HG03521 (cell line): ENCODE results near the gene VWA8.
A peak's percentile ranks its signal among the peaks of the same experiment; 100 is the strongest.

Experiments
- ATAC-seq: cut with Tn5 transposase; IDR thresholded peaks from one replicate; pipeline ENCODE4 v1.9.1; 2021; ENCODE audit warnings: mild to moderate bottlenecking, moderate library complexity; ENCODE audit not compliant: unreplicated experiment

Gene VWA8

DNA sequence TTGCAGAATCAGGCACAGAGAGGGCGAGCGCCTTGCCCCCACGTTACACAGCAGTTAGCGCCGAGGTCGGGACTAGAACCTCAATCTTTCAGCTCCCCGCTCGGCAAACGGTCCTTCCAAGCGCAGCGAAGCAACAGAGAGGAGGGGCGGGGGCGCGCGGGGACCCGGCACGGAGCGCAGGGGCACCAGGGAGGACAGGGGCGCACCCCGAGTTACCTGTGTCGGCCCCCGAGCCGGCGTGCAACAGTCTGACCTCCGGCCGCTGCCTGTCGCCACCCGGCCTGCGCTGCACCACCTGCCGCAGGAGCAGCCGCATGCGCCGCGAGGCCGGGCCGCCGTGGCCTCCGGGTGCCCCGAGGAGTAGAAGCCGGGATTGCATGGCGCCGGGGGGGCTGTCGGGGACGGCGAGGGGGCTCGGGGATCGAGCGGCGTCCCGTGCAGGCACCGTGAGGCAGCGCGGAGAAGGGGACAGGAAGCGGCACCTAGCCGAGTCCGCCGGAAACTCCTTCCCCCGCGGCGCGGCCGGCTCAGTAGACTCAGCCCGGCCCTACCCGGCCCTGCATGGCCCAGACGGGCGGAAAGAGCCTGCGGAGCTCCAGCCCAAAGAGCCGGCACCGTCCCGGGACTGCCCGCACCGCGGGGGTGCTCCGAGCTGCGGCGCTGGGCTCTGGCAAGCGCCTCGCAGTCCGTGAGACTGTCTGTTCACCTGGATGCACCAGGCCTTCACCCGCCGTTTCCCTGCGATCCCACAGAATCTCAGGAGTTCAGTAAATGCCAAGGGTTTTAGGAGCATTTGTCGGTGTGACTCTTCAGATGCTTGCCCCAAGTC lies at the start of gene VWA8:
TSS of gene VWA8 (minus strand) at position 473 of the 829 bp plus-strand sequence. CDS start at position 379, 94 bp downstream.
- ATAC-seq: peak; percentile 84

DNA sequence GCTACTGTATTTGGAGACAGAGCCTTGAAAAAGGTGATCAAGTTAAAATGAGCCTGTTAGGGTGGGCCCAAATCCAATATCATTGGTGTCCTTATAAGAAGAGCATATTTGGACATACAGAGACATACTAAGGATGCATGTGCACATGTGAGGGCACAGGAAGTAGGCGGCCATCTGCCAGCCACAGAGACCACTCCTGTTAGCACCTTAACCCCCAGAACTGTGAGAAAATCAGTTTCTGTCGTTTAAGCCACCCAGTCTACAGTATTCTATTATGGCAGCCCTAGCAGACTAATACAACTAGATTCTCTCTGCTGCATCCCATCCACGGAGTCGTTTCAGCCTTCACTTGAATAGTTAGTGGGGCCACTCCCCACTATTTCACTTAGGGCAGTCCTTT lies 48.1 kb upstream of the VWA8 start:
- no peak for ATAC-seq

GRCh38 chr13:42007844-42008243 lies 46.9 kb upstream of the VWA8 start:
- no peak for ATAC-seq

GRCh38 chr13:42002066-42002465 lies 41.2 kb upstream of the VWA8 start:
- no peak for ATAC-seq

GRCh38 chr13:42001580-42001979 lies 40.7 kb upstream of the VWA8 start:
- no peak for ATAC-seq

GRCh38 chr13:42000846-42001245 lies 39.9 kb upstream of the VWA8 start:
- no peak for ATAC-seq

- no peak for ATAC-seq
Measured at GRCh38 chr13:41997396-41997795, 36.5 kb upstream of the VWA8 start.

- no peak for ATAC-seq
Measured at GRCh38 chr13:41995946-41996345, 35.0 kb upstream of the VWA8 start.

GRCh38 chr13:41995336-41995735 lies 34.4 kb upstream of the VWA8 start:
- no peak for ATAC-seq

- no peak for ATAC-seq
Measured at GRCh38 chr13:41994696-41995095, 33.8 kb upstream of the VWA8 start.

GRCh38 chr13:41991936-41992335 lies 31.0 kb upstream of the VWA8 start:
- no peak for ATAC-seq

- no peak for ATAC-seq
Measured at GRCh38 chr13:41988244-41988643, 27.3 kb upstream of the VWA8 start.

GRCh38 chr13:41985788-41986508 lies 25.0 kb upstream of the VWA8 start:
- no peak for ATAC-seq

DNA sequence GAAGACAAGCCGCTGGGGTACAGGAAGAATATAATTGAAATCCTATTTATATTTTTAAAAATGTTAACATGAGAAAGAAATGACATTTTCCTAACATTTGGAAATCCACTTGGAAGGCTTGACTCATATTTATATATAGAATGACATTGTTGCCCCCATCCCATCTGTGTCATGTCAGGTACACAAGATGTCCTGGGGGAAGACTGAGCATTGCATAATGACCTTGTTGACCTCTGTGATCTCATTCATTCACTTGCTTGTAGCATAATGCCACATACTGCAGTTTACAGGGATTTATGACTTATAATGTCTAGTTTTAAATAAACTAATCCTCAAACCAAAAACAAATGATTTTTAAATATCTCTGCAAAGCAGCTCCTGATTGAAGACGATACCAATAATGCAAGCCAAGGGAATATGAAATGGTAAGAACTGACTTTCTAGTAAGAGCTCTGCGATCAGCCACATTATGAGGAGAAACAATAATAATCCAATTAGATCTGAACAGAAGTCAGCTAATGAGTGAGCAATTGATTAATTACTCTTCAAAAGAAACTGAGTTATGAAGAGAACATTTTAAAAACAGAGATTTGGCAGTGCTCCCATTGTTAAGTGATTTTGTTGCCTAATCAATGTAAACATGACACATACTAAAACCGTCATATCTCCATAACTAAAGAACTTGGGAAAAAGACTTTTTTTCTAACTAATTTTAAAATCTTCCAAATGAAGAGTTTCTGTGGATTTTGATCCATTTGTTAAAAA lies 21.2 kb upstream of the VWA8 start:
- ATAC-seq: no peak

DNA sequence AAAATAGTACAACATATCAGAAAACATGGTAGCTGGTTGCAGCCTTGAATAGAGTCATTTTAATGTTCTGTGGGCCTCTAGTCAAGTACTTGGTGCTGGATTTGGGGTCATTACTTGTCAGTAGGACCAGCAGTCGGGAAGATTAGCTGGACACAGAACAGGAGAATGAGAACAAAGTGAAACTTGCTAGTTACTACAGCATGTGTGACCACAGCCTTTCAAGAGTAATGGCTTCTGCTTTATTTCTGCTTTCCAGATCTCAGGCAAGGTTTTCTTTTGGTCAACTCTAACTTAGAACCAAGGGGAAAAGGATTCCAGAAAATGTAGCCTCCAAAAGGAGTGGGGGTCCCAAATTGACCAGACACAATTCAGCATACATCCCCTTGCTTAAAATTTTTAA lies 17.1 kb upstream of the VWA8 start:
- ATAC-seq: no peak

GRCh38 chr13:41976476-41976875 lies 15.6 kb upstream of the VWA8 start:
- no peak for ATAC-seq

GRCh38 chr13:41974262-41974900 lies 13.5 kb upstream of the VWA8 start:
- ATAC-seq: no peak

DNA sequence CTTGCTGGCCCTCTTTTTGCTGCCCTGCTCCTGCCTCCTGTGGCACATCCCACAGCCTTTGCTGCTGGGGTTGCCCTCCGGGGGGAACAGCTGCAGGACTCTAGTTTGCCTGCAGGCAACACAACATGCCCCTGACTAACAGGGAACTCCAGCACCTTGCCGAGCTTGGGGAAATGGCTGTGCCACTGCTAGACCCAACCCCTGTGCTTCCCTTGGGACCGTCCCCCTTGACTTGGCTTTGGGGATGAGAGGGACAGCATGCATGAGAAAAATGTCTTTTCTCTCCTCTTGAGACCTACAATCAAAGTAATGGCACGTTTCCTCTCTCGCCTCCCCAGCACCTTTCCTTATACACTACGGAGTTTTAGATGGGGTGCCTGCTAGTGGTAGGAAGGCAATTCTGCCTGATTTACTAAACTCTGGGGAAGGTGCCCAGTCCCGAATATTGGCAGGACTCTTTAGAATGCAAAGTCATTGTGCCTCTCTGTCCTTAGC lies 12.4 kb upstream of the VWA8 start:
- ATAC-seq: no peak

GRCh38 chr13:41971848-41972247 lies 10.9 kb upstream of the VWA8 start:
- no peak for ATAC-seq

DNA sequence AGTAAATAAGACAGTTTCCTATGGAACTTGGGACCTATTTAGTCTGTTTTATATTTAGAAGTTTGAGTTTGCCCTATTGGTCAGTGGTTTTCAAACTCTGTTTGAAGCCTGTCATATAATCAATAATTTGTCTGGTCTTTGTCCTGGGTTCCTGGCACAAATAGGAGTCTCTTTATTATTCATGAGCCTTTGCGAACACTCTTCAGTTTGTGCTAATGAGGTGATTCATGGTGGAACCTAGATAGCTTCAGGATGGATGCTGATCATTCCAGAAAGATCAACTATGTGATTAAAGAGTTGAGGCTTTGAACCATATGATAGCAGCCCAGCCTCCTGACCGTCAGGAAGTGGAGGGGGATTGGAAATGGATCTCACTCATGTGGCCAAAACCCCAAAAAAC lies 10.0 kb upstream of the VWA8 start:
- ATAC-seq: no peak

- no peak for ATAC-seq
Measured at GRCh38 chr13:41970022-41970421, 9.1 kb upstream of the VWA8 start.
